HEK293 (cell line): ENCODE measurements around the gene ABHD8.
A peak's percentile ranks its signal among the peaks of the same experiment; 100 is the strongest.

Source experiments
- BCL11A ChIP-seq: fragments of 450-650 bp; formaldehyde crosslinking; IDR thresholded peaks from 2 replicates; pipeline ENCODE4 v1.5.1; 2016; ENCODE audit warnings: low read depth, missing biosample characterization, missing genetic modification characterization
- KLF16 ChIP-seq: fragments of 450-650 bp; formaldehyde crosslinking; IDR thresholded peaks from 2 replicates; pipeline ENCODE4 v1.5.1; 2017; ENCODE audit warnings: missing biosample characterization, missing genetic modification characterization
- KLF9 ChIP-seq: fragments of 450-650 bp; formaldehyde crosslinking; IDR thresholded peaks from 2 replicates; pipeline ENCODE4 v1.5.1; 2016; ENCODE audit warnings: missing biosample characterization, missing genetic modification characterization, low read depth
- SP2 ChIP-seq: fragments of 450-650 bp; formaldehyde crosslinking; IDR thresholded peaks from 2 replicates; pipeline ENCODE4 v1.5.1; 2016; ENCODE audit warnings: missing biosample characterization, missing genetic modification characterization
- ZBTB48 ChIP-seq: fragments of 450-650 bp; formaldehyde crosslinking; IDR thresholded peaks from 2 replicates; pipeline ENCODE4 v1.5.1; 2016; ENCODE audit warnings: missing biosample characterization, missing genetic modification characterization
- ZNF114 ChIP-seq: fragments of 450-650 bp; formaldehyde crosslinking; IDR thresholded peaks from 2 replicates; pipeline ENCODE4 v1.5.0; 2017; ENCODE audit warnings: missing biosample characterization, missing genetic modification characterization
- ZNF133 ChIP-seq: fragments of 450-650 bp; formaldehyde crosslinking; IDR thresholded peaks from 2 replicates; pipeline ENCODE4 v1.5.1; 2016; ENCODE audit warnings: missing biosample characterization, missing genetic modification characterization
- ZNF155 ChIP-seq: fragments of 450-650 bp; formaldehyde crosslinking; IDR thresholded peaks from 2 replicates; pipeline ENCODE4 v1.5.1; 2016; ENCODE audit warnings: missing biosample characterization, missing genetic modification characterization
- ZNF175 ChIP-seq: fragments of 450-650 bp; formaldehyde crosslinking; IDR thresholded peaks from 2 replicates; pipeline ENCODE4 v1.5.1; 2016; ENCODE audit warnings: missing biosample characterization, missing genetic modification characterization
- ZNF2 ChIP-seq: fragments of 450-650 bp; formaldehyde crosslinking; IDR thresholded peaks from 2 replicates; pipeline ENCODE4 v1.5.1; 2016; ENCODE audit warnings: missing biosample characterization, missing genetic modification characterization
- ZNF23 ChIP-seq: fragments of 450-650 bp; formaldehyde crosslinking; IDR thresholded peaks from 2 replicates; pipeline ENCODE4 v1.5.1; 2016; ENCODE audit warnings: missing biosample characterization, missing genetic modification characterization, borderline replicate concordance
- ZNF302 ChIP-seq: fragments of 450-650 bp; formaldehyde crosslinking; IDR thresholded peaks from 2 replicates; pipeline ENCODE4 v1.5.1; 2016; ENCODE audit warnings: missing biosample characterization, missing genetic modification characterization, low read depth
- ZNF350 ChIP-seq: fragments of 450-650 bp; formaldehyde crosslinking; IDR thresholded peaks from 2 replicates; pipeline ENCODE4 v1.5.0; 2017; ENCODE audit warnings: missing biosample characterization, mild to moderate bottlenecking, missing genetic modification characterization
- ZNF426 ChIP-seq: fragments of 450-650 bp; formaldehyde crosslinking; IDR thresholded peaks from 2 replicates; pipeline ENCODE4 v1.5.1; 2017; ENCODE audit warnings: missing biosample characterization, missing genetic modification characterization, mild to moderate bottlenecking, inconsistent platforms, moderate library complexity
- ZNF433 ChIP-seq: fragments of 450-650 bp; formaldehyde crosslinking; IDR thresholded peaks from 2 replicates; pipeline ENCODE4 v1.5.1; 2016; ENCODE audit warnings: missing biosample characterization, missing genetic modification characterization, low read depth
- ZNF510 ChIP-seq: fragments of 450-650 bp; formaldehyde crosslinking; IDR thresholded peaks from 2 replicates; pipeline ENCODE4 v1.5.1; 2018; ENCODE audit warnings: mild to moderate bottlenecking, missing genetic modification characterization, missing biosample characterization; ENCODE audit not compliant: insufficient replicate concordance
- ZNF514 ChIP-seq: fragments of 450-650 bp; formaldehyde crosslinking; IDR thresholded peaks from 2 replicates; pipeline ENCODE4 v1.5.1; 2016; ENCODE audit warnings: missing biosample characterization, missing genetic modification characterization
- ZNF629 ChIP-seq: fragments of 450-650 bp; formaldehyde crosslinking; IDR thresholded peaks from 2 replicates; pipeline ENCODE4 v1.5.1; 2017; ENCODE audit warnings: missing biosample characterization, missing genetic modification characterization
- ZNF777 ChIP-seq: fragments of 450-650 bp; formaldehyde crosslinking; IDR thresholded peaks from 2 replicates; pipeline ENCODE4 v1.5.1; 2017; ENCODE audit warnings: missing biosample characterization, missing genetic modification characterization, borderline replicate concordance
- ZSCAN18 ChIP-seq: fragments of 450-650 bp; formaldehyde crosslinking; IDR thresholded peaks from 2 replicates; pipeline ENCODE4 v1.5.1; 2016; ENCODE audit warnings: missing biosample characterization, missing genetic modification characterization
- TF ChIP-seq, protein P1 (sequence below): fragments of 450-650 bp; formaldehyde crosslinking; IDR thresholded peaks from 2 replicates; pipeline ENCODE4 v1.5.1; 2017; ENCODE audit warnings: missing biosample characterization, mild to moderate bottlenecking, missing genetic modification characterization, moderate library complexity
- TF ChIP-seq, protein P2 (sequence below): fragments of 450-650 bp; formaldehyde crosslinking; IDR thresholded peaks from 2 replicates; pipeline ENCODE4 v1.5.1; 2016; ENCODE audit warnings: missing biosample characterization, missing genetic modification characterization, low read depth
- TF ChIP-seq, protein P3 (sequence below): fragments of 450-650 bp; formaldehyde crosslinking; conservative IDR thresholded peaks from 2 replicates; pipeline ENCODE4 v1.5.1; 2016; ENCODE audit warnings: low read depth, missing biosample characterization, missing genetic modification characterization
- TF ChIP-seq, protein P4 (sequence below): fragments of 450-650 bp; formaldehyde crosslinking; IDR thresholded peaks from 2 replicates; pipeline ENCODE4; 2016; ENCODE audit warnings: missing biosample characterization, missing genetic modification characterization
- TF ChIP-seq, protein P5 (sequence below): fragments of 450-650 bp; formaldehyde crosslinking; IDR thresholded peaks from 2 replicates; pipeline ENCODE4 v1.5.0; 2017; ENCODE audit warnings: missing biosample characterization, missing genetic modification characterization, borderline replicate concordance

The ABHD8 gene

GRCh38 chr19:17337675-17338432 is 34.6 kb upstream of the ABHD8 start (continued):
- TF ChIP-seq, protein P1, sequence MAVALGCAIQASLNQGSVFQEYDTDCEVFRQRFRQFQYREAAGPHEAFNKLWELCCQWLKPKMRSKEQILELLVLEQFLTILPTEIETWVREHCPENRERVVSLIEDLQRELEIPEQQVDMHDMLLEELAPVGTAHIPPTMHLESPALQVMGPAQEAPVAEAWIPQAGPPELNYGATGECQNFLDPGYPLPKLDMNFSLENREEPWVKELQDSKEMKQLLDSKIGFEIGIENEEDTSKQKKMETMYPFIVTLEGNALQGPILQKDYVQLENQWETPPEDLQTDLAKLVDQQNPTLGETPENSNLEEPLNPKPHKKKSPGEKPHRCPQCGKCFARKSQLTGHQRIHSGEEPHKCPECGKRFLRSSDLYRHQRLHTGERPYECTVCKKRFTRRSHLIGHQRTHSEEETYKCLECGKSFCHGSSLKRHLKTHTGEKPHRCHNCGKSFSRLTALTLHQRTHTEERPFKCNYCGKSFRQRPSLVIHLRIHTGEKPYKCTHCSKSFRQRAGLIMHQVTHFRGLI, result no peak; the same call in 1 of the 2 replicates
- TF ChIP-seq ZNF629 (tag by site-specific recombination), result no peak
- TF ChIP-seq ZNF175 (tag by site-specific recombination), result no peak
- TF ChIP-seq, protein P2, sequence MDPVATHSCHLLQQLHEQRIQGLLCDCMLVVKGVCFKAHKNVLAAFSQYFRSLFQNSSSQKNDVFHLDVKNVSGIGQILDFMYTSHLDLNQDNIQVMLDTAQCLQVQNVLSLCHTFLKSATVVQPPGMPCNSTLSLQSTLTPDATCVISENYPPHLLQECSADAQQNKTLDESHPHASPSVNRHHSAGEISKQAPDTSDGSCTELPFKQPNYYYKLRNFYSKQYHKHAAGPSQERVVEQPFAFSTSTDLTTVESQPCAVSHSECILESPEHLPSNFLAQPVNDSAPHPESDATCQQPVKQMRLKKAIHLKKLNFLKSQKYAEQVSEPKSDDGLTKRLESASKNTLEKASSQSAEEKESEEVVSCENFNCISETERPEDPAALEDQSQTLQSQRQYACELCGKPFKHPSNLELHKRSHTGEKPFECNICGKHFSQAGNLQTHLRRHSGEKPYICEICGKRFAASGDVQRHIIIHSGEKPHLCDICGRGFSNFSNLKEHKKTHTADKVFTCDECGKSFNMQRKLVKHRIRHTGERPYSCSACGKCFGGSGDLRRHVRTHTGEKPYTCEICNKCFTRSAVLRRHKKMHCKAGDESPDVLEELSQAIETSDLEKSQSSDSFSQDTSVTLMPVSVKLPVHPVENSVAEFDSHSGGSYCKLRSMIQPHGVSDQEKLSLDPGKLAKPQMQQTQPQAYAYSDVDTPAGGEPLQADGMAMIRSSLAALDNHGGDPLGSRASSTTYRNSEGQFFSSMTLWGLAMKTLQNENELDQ (tag by site-specific recombination), result no peak
- TF ChIP-seq KLF9 (tag by site-specific recombination), result peak; percentile 61
- TF ChIP-seq, protein P3, sequence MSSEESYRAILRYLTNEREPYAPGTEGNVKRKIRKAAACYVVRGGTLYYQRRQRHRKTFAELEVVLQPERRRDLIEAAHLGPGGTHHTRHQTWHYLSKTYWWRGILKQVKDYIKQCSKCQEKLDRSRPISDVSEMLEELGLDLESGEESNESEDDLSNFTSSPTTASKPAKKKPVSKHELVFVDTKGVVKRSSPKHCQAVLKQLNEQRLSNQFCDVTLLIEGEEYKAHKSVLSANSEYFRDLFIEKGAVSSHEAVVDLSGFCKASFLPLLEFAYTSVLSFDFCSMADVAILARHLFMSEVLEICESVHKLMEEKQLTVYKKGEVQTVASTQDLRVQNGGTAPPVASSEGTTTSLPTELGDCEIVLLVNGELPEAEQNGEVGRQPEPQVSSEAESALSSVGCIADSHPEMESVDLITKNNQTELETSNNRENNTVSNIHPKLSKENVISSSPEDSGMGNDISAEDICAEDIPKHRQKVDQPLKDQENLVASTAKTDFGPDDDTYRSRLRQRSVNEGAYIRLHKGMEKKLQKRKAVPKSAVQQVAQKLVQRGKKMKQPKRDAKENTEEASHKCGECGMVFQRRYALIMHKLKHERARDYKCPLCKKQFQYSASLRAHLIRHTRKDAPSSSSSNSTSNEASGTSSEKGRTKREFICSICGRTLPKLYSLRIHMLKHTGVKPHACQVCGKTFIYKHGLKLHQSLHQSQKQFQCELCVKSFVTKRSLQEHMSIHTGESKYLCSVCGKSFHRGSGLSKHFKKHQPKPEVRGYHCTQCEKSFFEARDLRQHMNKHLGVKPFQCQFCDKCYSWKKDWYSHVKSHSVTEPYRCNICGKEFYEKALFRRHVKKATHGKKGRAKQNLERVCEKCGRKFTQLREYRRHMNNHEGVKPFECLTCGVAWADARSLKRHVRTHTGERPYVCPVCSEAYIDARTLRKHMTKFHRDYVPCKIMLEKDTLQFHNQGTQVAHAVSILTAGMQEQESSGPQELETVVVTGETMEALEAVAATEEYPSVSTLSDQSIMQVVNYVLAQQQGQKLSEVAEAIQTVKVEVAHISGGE, result no peak
- TF ChIP-seq KLF16 (tag by site-specific recombination), result no peak; the same call in 1 of the 2 replicates
- TF ChIP-seq ZSCAN18 (tag by site-specific recombination), result no peak
- TF ChIP-seq ZNF433 (tag by site-specific recombination), result no peak; the same call in 1 of the 2 replicates
- TF ChIP-seq SP2 (tag by site-specific recombination), result no peak
- TF ChIP-seq ZNF510, result no peak
- TF ChIP-seq, protein P4, sequence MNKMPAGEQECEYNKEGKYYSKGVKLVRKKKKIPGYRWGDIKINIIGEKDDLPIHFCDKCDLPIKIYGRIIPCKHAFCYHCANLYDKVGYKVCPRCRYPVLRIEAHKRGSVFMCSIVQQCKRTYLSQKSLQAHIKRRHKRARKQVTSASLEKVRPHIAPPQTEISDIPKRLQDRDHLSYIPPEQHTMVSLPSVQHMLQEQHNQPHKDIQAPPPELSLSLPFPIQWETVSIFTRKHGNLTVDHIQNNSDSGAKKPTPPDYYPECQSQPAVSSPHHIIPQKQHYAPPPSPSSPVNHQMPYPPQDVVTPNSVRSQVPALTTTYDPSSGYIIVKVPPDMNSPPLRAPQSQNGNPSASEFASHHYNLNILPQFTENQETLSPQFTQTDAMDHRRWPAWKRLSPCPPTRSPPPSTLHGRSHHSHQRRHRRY (tag by site-specific recombination), result no peak
- no peak for TF ChIP-seq ZNF114 (tag by site-specific recombination)
- TF ChIP-seq ZNF426 (tag by site-specific recombination), result no peak
- no peak for TF ChIP-seq BCL11A (tag by site-specific recombination)
- no peak for TF ChIP-seq ZNF155
- TF ChIP-seq, protein P5, sequence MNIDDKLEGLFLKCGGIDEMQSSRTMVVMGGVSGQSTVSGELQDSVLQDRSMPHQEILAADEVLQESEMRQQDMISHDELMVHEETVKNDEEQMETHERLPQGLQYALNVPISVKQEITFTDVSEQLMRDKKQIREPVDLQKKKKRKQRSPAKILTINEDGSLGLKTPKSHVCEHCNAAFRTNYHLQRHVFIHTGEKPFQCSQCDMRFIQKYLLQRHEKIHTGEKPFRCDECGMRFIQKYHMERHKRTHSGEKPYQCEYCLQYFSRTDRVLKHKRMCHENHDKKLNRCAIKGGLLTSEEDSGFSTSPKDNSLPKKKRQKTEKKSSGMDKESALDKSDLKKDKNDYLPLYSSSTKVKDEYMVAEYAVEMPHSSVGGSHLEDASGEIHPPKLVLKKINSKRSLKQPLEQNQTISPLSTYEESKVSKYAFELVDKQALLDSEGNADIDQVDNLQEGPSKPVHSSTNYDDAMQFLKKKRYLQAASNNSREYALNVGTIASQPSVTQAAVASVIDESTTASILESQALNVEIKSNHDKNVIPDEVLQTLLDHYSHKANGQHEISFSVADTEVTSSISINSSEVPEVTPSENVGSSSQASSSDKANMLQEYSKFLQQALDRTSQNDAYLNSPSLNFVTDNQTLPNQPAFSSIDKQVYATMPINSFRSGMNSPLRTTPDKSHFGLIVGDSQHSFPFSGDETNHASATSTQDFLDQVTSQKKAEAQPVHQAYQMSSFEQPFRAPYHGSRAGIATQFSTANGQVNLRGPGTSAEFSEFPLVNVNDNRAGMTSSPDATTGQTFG (tag by site-specific recombination), result no peak
- TF ChIP-seq ZBTB48 (tag by site-specific recombination), result peak; percentile 97
- TF ChIP-seq ZNF23 (tag by site-specific recombination), result no peak
- TF ChIP-seq ZNF302 (tag by site-specific recombination), result no peak
- TF ChIP-seq ZNF514, result no peak
- TF ChIP-seq ZNF777 (tag by site-specific recombination), result no peak
- no peak for TF ChIP-seq ZNF350 (tag by site-specific recombination)
- no peak for TF ChIP-seq ZNF2 (tag by site-specific recombination)
- TF ChIP-seq ZNF133 (tag by site-specific recombination), result no peak
